B cell (primary cell): ENCODE results near the gene LRCH3.

Source experiments
- EZH2 ChIP-seq: IDR thresholded peaks from 2 replicates; pipeline ENCODE4 v1.6.1; 2012; ENCODE audit warnings: borderline replicate concordance, low read depth, mild to moderate bottlenecking, moderate library complexity, low read length; ENCODE audit not compliant: insufficient read depth, poor library complexity, severe bottlenecking
- TF ChIP-seq, protein P1 (sequence below): fragments of 200-600 bp; IDR thresholded peaks from one replicate; pipeline ENCODE4 v1.8.0; 2022; ENCODE audit warnings: antibody characterized with exemption, mild to moderate bottlenecking

GRCh38 chr3:197841789-197842188 lies 50.7 kb downstream of the LRCH3 start:
- TF ChIP-seq, protein P1, sequence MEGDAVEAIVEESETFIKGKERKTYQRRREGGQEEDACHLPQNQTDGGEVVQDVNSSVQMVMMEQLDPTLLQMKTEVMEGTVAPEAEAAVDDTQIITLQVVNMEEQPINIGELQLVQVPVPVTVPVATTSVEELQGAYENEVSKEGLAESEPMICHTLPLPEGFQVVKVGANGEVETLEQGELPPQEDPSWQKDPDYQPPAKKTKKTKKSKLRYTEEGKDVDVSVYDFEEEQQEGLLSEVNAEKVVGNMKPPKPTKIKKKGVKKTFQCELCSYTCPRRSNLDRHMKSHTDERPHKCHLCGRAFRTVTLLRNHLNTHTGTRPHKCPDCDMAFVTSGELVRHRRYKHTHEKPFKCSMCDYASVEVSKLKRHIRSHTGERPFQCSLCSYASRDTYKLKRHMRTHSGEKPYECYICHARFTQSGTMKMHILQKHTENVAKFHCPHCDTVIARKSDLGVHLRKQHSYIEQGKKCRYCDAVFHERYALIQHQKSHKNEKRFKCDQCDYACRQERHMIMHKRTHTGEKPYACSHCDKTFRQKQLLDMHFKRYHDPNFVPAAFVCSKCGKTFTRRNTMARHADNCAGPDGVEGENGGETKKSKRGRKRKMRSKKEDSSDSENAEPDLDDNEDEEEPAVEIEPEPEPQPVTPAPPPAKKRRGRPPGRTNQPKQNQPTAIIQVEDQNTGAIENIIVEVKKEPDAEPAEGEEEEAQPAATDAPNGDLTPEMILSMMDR = no peak
- no peak for TF ChIP-seq EZH2
